HepG2 (cell line): Measurements from ENCODE around the gene SPACA4. TPM values are rescaled to one million over a fixed set of nuclear protein-coding genes. Genes with fewer than 3 reads are reported as not detected.
A peak's percentile ranks its signal among the peaks of the same experiment; 100 is the strongest.

Source experiments
- DDIT3 ChIP-seq: sonication (generic); formaldehyde crosslinking; IDR thresholded peaks from 2 replicates; pipeline ENCODE4 v1.4.0; 2020; ENCODE audit warnings: mild to moderate bottlenecking, missing genetic modification reagents
- DNMT3B ChIP-seq: conservative IDR thresholded peaks from 2 replicates; pipeline ENCODE4 v1.6.1; 2016; ENCODE audit warnings: missing biosample characterization, control low read depth
- ELF1 ChIP-seq: sonication (generic); formaldehyde crosslinking; IDR thresholded peaks from 2 replicates; pipeline ENCODE4 v1.4.0; 2020; ENCODE audit warnings: missing genetic modification reagents
- NCOA1 ChIP-seq: sonication (generic); formaldehyde crosslinking; IDR thresholded peaks from 2 replicates; pipeline ENCODE4 v1.9.0; 2021; ENCODE audit warnings: missing genetic modification reagents
- NFE2L2 ChIP-seq: fragments of 150-350 bp; IDR thresholded peaks from 2 replicates; pipeline ENCODE4 v1.6.1; 2014; ENCODE audit warnings: low read length
- NFKB2 ChIP-seq: sonication (generic); formaldehyde crosslinking; IDR thresholded peaks from 2 replicates; pipeline ENCODE4 v1.4.0; 2020; ENCODE audit warnings: missing genetic modification reagents, borderline replicate concordance
- POLR2AphosphoS2 ChIP-seq: IDR thresholded peaks from 2 replicates; pipeline ENCODE4 v1.6.1; 2011; ENCODE audit warnings: low read depth, low read length, improper control_type of control experiment
- POLR2G ChIP-seq: fragments of 200-400 bp; formaldehyde crosslinking; IDR thresholded peaks from 2 replicates; pipeline ENCODE4 v1.6.1; 2018; ENCODE audit warnings: mild to moderate bottlenecking, low read depth, low read length, moderate library complexity
- RORA ChIP-seq: sonication (generic); formaldehyde crosslinking; IDR thresholded peaks from 2 replicates; pipeline ENCODE4 v1.5.0; 2020; ENCODE audit warnings: mild to moderate bottlenecking, missing genetic modification reagents, moderate library complexity
- ZNF10 ChIP-seq: sonication (generic); formaldehyde crosslinking; IDR thresholded peaks from 2 replicates; pipeline ENCODE4 v1.4.0; 2020; ENCODE audit warnings: mild to moderate bottlenecking, low read depth, missing genetic modification reagents, borderline replicate concordance
- ZNF207 ChIP-seq: fragments of 450-650 bp; IDR thresholded peaks from 2 replicates; pipeline ENCODE4 v1.6.1; 2016; ENCODE audit warnings: antibody characterized with exemption, borderline replicate concordance
- ZNF572 ChIP-seq: sonication (generic); formaldehyde crosslinking; IDR thresholded peaks from 2 replicates; pipeline ENCODE4 v1.5.1; 2020; ENCODE audit warnings: mild to moderate bottlenecking, missing genetic modification reagents
- ZNF720 ChIP-seq: sonication (generic); formaldehyde crosslinking; IDR thresholded peaks from 2 replicates; pipeline ENCODE4 v1.4.0; 2020; ENCODE audit warnings: missing genetic modification reagents
- ZNF724P ChIP-seq: sonication (generic); formaldehyde crosslinking; IDR thresholded peaks from 2 replicates; pipeline ENCODE4 v1.8.0; 2022; ENCODE audit warnings: missing genetic modification reagents, borderline replicate concordance
- ZNF746 ChIP-seq: sonication (generic); formaldehyde crosslinking; IDR thresholded peaks from 2 replicates; pipeline ENCODE4 v1.8.0; 2022; ENCODE audit warnings: mild to moderate bottlenecking, missing genetic modification reagents
- ZNF83 ChIP-seq: sonication (generic); formaldehyde crosslinking; IDR thresholded peaks from 2 replicates; pipeline ENCODE4 v1.4.0; 2020; ENCODE audit warnings: missing genetic modification reagents, mild to moderate bottlenecking, borderline replicate concordance
- ZSCAN30 ChIP-seq: sonication (generic); formaldehyde crosslinking; IDR thresholded peaks from 2 replicates; pipeline ENCODE4 v1.5.0; 2020; ENCODE audit warnings: mild to moderate bottlenecking, missing genetic modification reagents
- polyA plus RNA-seq, 8 experiments: library from polyadenylated mRNA; depleted of rRNA in 3 of 8; stranded (reverse) in 7 of 8; unstranded in 1 of 8; fragments of >200 nt; fragmentation: Illumina TruSeq in 4 of 8; extraction: Trizol in 4 of 8; gene quantifications; 2 replicates each; pipeline versions ENCODE4 v1.2.1 to v1.2.3, GENCODE V29; 2011 to 2016; ENCODE audit warnings: low read depth in 4 of 8, missing spikeins in 1 of 8, mixed read lengths in 1 of 8; ENCODE audit not compliant: insufficient read depth in 1 of 8
- total RNA-seq, 5 experiments: library from RNA; depleted of rRNA; stranded (reverse); fragments of >200 nt; fragmentation: Illumina TruSeq; extraction: Trizol; gene quantifications; 2 replicates each; pipeline ENCODE4 v1.2.3, GENCODE V29; 2016; ENCODE audit warnings: low read depth in 1 of 5
- TF ChIP-seq, protein P1 (sequence below): sonication (generic); formaldehyde crosslinking; IDR thresholded peaks from 2 replicates; pipeline ENCODE4 v1.4.0; 2020; ENCODE audit warnings: mild to moderate bottlenecking, missing genetic modification reagents
- TF ChIP-seq, protein P2 (sequence below): IDR thresholded peaks from 2 replicates; pipeline ENCODE4 v1.6.1; 2018; ENCODE audit warnings: missing genetic modification reagents
- TF ChIP-seq, protein P3 (sequence below): IDR thresholded peaks from 2 replicates; pipeline ENCODE4 v1.6.1; 2016
- TF ChIP-seq, protein P4 (sequence below), 2 experiments: sonication (generic) in 1 of 2; formaldehyde crosslinking in 1 of 2; IDR thresholded peaks; 2 replicates each; pipeline versions ENCODE4 v1.5.1 to v1.6.1; 2011 to 2020; ENCODE audit warnings: borderline replicate concordance in 1 of 2, low read depth in 1 of 2, low read length in 1 of 2, mild to moderate bottlenecking in 1 of 2, missing genetic modification reagents in 1 of 2, moderate library complexity in 1 of 2
- TF ChIP-seq, protein P5 (sequence below): sonication (generic); formaldehyde crosslinking; IDR thresholded peaks from 2 replicates; pipeline ENCODE4 v1.8.0; 2022; ENCODE audit warnings: low read depth, missing genetic modification reagents

SPACA4 gene
- total and polyA plus RNA-seq, 2 of the 13 experiments (the other 11 are each of a cell fraction or from before 2014, with no cell fraction given) = not detected

DNA sequence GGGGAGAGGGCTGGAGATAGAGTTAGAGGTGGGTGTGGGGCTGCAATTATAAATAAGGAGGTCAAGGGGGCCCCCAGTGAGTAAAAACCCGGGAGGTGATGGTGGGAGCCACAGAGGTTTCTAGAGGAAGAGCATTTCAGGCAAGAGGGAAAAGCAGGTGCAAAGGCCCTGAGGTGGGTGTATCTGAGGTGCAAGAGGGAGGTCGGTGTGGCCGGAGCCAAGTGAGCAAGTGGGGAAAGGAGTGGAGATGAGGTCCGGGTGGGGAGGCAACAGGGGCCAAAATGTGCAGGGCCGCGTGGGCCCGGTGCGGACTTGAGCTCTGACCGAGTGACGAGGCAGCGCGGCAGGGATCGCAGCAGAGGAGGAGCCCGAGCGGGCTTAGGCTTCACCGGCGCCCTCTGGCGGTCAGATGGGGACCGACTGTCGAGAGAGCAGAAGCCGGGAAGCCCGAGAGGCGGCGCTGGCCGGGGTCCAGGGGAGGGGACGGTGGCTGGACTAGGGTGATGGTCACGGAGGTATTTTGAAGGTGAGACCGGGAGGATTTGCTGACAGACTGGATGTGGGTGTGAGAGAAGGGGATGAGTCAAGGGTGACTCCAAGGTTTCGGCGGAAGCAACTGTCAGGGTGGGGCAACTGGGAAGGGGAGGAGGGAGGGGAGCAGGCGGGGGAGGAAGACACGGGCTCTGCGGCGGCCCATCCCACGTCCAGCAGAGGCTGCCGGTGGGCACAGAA, 17.7 kb upstream of the SPACA4 start (continued):
- TF ChIP-seq, protein P1, sequence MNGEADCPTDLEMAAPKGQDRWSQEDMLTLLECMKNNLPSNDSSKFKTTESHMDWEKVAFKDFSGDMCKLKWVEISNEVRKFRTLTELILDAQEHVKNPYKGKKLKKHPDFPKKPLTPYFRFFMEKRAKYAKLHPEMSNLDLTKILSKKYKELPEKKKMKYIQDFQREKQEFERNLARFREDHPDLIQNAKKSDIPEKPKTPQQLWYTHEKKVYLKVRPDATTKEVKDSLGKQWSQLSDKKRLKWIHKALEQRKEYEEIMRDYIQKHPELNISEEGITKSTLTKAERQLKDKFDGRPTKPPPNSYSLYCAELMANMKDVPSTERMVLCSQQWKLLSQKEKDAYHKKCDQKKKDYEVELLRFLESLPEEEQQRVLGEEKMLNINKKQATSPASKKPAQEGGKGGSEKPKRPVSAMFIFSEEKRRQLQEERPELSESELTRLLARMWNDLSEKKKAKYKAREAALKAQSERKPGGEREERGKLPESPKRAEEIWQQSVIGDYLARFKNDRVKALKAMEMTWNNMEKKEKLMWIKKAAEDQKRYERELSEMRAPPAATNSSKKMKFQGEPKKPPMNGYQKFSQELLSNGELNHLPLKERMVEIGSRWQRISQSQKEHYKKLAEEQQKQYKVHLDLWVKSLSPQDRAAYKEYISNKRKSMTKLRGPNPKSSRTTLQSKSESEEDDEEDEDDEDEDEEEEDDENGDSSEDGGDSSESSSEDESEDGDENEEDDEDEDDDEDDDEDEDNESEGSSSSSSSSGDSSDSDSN = peak; percentile 62
- no peak for TF ChIP-seq NCOA1
- TF ChIP-seq ZNF724P (CRISPR knock-in tag) = no peak
- TF ChIP-seq, protein P2, sequence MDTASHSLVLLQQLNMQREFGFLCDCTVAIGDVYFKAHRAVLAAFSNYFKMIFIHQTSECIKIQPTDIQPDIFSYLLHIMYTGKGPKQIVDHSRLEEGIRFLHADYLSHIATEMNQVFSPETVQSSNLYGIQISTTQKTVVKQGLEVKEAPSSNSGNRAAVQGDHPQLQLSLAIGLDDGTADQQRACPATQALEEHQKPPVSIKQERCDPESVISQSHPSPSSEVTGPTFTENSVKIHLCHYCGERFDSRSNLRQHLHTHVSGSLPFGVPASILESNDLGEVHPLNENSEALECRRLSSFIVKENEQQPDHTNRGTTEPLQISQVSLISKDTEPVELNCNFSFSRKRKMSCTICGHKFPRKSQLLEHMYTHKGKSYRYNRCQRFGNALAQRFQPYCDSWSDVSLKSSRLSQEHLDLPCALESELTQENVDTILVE (CRISPR knock-in tag) = no peak
- TF ChIP-seq ZNF83 (CRISPR knock-in tag) = no peak
- TF ChIP-seq, protein P3, sequence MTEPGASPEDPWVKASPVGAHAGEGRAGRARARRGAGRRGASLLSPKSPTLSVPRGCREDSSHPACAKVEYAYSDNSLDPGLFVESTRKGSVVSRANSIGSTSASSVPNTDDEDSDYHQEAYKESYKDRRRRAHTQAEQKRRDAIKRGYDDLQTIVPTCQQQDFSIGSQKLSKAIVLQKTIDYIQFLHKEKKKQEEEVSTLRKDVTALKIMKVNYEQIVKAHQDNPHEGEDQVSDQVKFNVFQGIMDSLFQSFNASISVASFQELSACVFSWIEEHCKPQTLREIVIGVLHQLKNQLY (CRISPR knock-in tag) = no peak
- no peak for TF ChIP-seq ZSCAN30 (CRISPR knock-in tag)
- TF ChIP-seq ZNF10 (CRISPR knock-in tag) = no peak
- no peak for TF ChIP-seq DDIT3 (CRISPR knock-in tag)
- peak; percentile 53; the same call in 1 of the 2 replicates for TF ChIP-seq ZNF746 (CRISPR knock-in tag)
- TF ChIP-seq, protein P4, sequence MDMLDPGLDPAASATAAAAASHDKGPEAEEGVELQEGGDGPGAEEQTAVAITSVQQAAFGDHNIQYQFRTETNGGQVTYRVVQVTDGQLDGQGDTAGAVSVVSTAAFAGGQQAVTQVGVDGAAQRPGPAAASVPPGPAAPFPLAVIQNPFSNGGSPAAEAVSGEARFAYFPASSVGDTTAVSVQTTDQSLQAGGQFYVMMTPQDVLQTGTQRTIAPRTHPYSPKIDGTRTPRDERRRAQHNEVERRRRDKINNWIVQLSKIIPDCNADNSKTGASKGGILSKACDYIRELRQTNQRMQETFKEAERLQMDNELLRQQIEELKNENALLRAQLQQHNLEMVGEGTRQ (IDR thresholded peaks at IDR 0.05; ENCODE audit: low read depth, low read length) = no peak
- TF ChIP-seq, protein P4 (CRISPR knock-in tag; IDR thresholded peaks at IDR 0.05; ENCODE audit: borderline replicate concordance) = no peak
- TF ChIP-seq, protein P5, sequence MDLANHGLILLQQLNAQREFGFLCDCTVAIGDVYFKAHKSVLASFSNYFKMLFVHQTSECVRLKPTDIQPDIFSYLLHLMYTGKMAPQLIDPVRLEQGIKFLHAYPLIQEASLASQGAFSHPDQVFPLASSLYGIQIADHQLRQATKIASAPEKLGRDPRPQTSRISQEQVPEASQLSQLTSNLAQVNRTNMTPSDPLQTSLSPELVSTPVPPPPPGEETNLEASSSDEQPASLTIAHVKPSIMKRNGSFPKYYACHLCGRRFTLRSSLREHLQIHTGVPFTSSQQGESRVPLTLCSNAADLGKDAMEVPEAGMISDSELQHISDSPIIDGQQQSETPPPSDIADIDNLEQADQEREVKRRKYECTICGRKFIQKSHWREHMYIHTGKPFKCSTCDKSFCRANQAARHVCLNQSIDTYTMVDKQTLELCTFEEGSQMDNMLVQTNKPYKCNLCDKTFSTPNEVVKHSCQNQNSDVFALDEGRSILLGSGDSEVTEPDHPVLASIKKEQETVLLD (CRISPR knock-in tag) = no peak
- no peak for TF ChIP-seq ZNF720 (CRISPR knock-in tag)
- no peak for TF ChIP-seq NFE2L2
- TF ChIP-seq ZNF572 (CRISPR knock-in tag) = no peak
- no peak for TF ChIP-seq DNMT3B (CRISPR knock-in tag)
- TF ChIP-seq POLR2G = no peak
- no peak; the same call in 1 of the 2 replicates for TF ChIP-seq NFKB2 (CRISPR knock-in tag)
- no peak for TF ChIP-seq RORA (CRISPR knock-in tag)
- TF ChIP-seq ZNF207 = no peak
- 0 out of 2 replicates have a peak, but pooled peaks have one; percentile 11 for TF ChIP-seq ELF1
- no peak for TF ChIP-seq POLR2AphosphoS2
